Activated T-helper 1 cell treated with Interleukin-2 at 50 U/mL for 16 hours (primary cell): Measurements from ENCODE around the gene STARD9.

Experiments
- DNase-seq: peaks from one replicate; pipeline ENCODE4 v3.0.0-alpha.2; 2020; ENCODE audit warnings: low read depth

The STARD9 gene

DNA sequence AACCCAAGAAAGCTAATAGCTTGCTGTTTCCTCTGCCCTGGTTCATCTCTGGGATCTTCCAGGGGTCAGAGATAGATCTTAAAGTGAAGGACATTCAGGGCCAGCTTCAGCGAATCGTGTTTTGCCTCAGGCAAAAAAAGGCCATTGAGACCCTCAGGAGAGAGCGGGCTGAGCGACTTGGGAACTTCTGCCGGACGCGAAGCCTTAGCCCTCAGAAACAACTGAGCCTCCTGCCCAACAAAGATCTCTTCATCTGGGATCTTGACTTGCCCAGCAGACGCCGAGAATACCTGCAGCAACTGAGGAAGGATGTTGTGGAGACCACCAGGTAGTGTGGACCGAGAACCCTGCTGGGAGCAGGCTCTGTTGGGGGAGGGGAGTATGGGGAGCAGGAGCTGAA, 119.0 kb downstream of the STARD9 start:
- no peak for DNase-seq

DNA sequence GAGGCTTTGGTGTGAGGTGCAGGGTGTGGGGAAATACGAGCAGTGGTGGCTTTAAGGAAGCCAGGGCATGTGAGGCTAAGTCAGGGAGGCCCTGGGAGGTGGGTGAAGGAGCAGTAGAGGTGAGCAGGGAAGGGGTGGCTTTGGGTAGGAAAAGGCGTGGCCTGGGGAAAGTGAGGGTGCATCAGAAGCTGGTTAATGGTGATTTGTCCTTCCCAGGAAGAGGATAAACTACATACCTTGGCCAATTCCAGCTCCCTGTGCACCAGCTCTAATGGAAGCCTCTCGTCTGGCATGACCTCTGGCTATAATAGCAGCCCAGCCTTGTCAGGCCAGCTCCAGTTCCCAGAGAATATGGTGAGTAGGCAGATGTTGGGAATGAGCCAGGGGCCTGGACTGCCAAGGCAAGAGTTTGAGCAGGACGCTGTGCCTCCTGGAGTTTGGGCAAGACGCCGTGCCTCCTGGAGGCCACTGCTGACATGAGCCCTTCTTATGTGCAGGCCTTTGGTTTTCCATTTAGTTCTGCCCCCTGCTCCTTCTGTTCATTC, 120.2 kb downstream of the STARD9 start:
- DNase-seq, result no peak

DNA sequence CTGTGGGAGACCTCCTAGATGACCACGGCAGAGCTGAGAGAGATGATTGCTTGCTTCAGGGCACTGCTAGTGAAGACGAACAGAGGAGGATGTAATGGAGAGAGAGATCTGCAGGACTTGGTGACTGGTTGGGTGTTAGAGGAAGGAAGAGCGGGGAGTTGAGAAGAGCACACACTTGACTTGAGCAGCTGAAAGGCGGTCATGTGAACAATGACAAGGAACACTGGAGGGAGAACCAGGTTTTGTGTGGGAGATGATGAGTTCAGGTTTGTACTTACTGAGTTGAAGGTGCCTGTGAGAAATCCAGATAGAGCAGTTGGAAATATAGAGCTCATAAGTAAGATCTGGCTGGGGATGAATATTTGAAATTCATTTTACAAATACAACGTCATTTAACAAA, 121.2 kb downstream of the STARD9 start:
- DNase-seq, result no peak

DNA sequence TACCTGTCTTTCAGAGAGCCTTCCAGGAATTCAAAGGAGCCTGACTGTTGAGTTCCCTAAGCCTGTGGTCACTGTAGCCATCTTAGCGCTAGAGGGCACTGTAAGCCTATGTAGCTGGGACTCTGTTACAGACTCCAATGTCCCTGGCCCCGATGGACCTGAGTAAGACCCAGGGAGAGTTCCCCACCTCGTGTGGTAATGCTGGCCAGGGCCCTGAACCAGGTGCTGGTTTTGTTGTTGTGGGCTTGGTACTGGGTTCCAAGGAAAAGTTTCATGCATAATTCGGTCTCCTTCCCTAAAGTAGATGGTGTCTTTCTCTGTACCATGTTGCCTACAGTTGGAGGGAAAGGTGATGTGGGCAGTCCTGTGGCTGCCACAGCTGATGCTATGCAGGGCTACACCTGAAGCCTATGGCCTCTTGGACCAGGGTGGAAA, 129.1 kb downstream of the STARD9 start:
- peak; percentile 21 for DNase-seq

DNA sequence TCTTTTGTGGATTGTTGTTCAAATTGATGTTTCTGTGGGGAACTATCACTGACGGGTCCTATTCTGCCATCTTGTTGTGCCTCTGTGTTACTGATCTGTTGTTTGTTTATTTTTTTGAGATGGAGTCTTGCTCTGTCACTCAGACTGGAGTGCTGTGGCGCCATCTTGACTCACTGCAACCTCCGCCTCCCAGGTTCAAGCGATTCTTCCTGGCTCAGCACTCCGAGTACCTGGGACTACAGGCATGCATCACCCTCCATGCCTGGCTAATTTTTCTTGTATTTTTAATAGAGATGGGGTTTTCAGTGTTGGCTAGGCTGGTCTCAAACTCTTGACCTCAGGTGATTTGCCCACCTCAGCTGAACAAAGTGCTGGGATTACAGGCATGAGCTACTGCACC, 129.9 kb downstream of the STARD9 start:
- DNase-seq, result no peak

DNA sequence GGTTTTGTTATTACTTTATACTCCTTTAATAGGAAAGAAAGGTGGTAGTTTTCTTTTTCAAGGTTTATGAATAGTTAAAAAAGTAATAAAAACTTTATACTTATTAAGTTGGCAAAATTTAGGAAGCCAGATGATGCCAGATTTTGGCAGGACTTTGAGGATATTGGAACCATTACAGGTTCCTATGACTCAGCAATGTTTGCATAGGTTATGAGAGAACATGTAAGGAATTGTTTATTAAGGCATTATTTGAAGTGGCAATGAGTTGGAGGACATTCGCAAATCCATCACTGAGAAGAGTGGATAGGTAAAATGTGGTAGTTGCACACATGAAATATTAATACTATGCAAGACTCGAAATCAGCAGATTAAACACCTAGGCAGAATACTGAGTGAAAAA, 131.7 kb downstream of the STARD9 start:
- DNase-seq, result no peak

DNA sequence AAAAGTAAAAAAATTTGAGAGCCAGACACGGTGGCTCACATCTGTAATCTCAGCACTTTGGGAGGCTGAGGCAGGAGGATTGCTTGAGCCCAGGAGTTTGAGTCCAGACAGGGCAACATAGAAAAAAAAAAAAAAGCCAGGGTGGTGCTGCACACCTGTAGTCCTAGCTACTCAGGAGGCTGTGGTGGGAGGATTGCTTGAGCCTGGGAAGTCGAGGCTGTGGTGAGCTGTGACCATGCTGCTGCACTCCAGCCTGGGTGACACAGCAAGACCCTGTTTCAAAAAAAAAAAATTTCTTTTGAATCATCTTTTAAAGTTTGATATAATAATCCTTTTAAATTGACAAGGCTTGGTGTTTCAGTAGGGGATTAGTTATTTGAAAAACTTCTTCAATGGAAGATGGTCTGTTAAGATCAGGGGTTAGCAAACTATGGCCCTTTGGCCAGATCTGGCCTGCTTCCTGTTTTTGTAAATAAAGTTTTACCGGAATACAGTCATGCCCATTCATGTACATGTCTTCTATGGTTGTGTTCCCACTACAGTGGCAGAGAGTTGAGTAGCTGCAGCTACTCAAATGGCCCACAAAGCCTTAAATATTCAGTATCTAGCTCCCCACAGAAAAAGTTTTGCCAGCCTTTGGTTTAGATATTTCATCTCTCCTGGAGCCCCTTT, 132.6 kb downstream of the STARD9 start:
- no peak for DNase-seq

DNA sequence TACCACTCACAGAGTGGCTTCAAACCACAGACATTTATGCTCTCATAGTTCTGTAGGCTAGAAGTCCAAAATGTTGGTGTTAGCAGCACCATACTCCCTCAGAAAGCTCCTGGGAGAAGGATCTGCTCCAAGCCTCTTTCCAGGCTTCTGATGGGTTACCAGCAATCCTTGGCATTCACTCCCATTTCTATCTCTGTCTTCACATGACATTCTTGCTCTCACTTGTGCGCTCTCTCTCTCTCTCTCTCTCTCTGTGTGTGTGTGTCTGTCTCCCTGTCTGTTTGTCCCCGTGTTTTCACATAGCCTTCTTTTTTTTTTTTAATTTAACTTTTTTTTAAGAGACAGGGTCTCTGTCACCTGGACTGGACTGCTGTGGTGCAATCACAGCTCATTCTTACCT, 135.3 kb downstream of the STARD9 start:
- no peak for DNase-seq

DNA sequence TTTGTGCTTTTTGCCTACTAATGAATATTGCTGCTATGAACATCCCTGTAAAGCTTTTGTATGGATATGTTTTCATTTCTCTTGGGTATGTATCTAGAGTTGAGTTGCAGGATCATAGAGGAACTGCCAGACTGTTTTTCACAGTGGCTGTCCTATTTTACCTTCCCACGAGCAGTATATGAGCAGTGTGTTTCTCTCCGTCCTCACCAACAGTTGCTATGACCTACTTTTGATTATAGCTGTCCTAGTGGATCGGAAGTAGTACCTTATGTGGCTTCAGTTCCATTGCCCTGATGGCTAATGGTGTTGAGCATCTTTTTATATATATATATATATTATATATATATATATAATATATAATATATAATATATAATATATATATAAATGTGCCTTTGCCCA, 136.3 kb downstream of the STARD9 start:
- DNase-seq, result no peak

DNA sequence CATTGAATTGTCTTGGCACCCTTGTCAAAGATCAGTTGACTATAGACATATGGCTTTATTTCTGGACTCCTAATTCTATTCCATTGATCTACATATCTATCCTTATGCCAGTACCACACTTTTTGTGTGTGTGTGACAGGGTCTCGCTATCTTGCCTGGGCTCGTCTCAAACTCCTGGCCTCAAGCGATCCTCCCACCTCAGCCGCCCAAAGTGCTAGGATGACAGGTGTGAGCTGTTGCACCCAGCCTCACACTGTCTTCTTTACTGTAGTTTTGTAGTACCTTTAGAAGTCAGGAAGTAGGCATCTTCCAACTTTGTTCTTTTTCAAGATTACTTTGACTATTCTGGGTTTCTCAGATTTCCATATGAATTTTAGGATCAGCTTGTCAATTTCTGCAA, 137.2 kb downstream of the STARD9 start:
- DNase-seq, result no peak

DNA sequence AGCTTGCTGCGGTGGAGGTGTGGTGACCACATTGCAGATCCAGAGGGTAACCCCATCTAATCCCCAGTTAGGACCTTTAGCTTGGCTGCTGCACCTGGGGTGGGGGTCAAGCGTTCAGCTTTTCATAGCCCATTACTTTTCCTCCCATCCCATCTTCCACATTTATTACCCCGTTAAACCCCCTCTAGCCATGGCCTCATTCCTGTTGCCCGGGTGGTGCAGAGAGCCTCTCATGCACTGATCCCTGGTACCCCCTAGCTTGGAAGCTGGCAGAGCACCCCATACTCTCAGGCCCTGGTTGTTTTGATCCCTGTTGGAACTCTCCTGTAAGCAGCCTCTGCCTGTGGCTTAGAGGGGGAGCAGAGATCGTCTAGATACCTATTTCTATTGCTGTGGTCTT, 140.7 kb downstream of the STARD9 start:
- no peak for DNase-seq

DNA sequence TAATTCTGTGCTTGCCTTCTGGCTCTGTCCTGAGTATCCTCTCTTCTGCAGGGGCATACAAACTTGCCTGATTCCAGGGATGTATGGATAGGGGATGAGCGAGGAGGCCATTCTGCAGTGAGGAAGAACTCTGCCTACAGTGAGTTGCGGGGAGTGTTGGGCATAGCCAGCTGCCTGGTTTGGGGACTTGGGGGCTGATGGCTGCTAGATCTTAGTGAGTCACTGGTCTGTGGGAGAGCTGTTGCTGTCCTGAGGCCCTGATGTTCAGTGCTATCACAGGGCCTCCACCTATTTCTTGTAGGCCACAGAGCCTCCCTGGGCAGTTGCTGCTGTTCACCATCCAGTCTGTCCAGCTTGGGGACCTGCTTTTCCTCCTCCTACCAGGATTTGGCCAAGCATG, 141.2 kb downstream of the STARD9 start:
- DNase-seq, result no peak

DNA sequence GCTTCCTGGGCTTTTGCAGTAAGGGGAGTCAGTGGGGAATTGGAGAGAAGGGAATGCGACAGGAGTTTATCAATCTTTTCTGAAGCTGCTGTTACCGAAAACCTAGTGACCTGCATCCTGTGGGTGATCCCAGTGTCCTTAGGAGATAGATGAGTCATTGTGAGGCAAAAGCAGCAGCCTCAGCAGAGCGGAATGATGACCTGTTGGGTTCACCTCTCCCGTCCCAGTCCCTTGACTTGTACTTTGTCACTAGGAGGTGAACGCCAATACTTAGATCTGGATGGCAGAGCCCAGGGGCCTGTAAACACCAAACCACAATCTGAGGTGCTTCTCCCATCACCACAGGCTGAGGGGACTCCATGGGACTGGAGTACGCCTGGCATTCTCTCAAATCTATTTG, 143.6 kb downstream of the STARD9 start:
- no peak for DNase-seq

DNA sequence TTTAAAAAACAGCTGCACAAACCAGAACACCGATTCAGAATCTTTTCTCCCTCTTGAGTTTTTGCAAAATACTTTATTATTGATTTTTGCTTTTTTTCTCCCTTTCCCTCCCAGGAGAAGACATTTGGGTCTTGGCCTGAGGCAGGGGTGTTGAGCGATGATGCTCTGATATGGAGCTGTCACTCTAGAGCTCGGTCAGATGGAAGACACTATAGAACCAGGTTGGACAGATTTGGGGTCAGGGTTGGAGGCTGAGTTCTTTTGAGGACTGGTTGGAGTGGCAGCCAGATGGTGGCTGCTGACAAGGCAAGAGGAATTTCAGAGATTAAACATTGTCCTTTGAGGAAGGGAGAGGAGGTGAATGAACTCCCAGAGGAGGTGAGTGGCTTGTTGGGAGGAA, 144.7 kb downstream of the STARD9 start:
- DNase-seq, result no peak

DNA sequence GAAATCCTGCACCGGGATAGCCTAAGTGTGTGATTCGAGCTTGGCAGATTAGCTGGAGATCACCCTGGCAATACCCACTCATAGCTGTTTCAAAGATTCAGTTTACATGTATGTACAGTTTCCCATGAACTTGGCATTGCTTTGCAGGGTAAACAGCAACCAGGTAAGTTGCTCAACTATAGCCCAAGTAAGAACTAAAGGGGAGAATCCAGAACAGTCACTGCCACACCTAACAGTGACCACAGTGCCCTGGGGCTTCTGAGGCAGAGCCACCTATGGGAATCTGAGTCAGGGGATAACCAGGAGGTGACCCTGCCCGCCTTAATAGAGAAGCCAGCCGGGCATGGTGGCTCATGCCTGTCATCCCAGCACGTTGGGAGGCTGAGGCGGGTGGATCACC, 145.6 kb downstream of the STARD9 start:
- DNase-seq, result no peak

DNA sequence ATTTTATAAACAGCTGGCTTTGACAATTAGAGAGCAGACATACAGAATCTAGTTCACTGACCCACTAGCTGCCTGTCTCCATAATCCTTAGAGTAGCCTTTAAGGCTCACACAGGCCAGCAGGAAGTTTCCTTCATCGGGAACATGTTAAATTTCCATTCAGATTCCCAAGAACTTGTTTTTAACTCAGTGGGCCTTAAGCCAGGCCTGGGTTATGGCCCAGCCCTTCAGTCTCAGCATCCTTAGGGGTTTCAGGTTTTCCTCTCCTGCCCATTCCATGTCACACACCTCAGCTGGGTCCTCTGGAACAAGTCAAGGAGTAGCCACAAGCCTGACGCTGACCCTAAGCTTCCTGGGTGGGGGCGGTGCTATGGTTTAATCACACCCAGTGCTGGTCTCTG, 146.5 kb downstream of the STARD9 start:
- DNase-seq, result no peak

DNA sequence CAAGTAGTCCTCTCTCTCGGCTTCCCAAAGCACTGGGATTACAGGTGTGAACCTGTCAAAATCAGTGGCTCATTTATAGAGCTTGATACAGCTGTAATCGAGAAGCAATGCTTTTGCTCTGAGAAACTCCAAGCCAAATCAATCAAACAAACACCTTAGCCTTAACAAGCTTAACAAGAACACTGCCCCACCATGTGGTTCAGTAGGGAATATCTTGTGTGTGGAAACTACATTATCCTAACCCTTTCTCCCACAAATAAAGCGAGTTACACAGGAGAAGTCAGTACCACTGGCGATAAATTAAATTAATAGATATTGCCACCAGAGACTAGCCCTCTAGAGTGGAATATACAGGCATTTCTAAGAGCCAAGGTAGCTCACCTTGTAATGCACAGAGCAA, 147.7 kb downstream of the STARD9 start:
- DNase-seq, result no peak

DNA sequence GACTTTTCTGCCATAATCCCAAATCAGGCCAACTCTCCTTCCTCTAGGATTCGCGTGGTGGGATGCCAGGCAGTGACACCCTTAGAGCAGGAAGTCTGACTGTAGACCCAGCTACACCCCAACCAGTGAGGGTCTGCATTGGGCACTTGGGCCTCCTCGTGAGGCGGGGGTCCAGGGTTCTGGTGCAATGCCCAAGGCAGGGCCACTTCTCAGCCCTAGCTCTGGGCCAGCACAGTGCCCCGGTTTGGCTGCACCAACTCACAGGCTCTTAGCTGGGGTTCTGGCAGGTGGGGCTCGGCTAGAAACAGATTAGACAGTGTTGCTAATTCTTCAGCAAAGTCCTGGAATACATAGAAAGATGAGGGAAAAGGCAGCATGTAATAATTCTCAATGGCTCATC, 148.9 kb downstream of the STARD9 start:
- DNase-seq, result no peak

DNA sequence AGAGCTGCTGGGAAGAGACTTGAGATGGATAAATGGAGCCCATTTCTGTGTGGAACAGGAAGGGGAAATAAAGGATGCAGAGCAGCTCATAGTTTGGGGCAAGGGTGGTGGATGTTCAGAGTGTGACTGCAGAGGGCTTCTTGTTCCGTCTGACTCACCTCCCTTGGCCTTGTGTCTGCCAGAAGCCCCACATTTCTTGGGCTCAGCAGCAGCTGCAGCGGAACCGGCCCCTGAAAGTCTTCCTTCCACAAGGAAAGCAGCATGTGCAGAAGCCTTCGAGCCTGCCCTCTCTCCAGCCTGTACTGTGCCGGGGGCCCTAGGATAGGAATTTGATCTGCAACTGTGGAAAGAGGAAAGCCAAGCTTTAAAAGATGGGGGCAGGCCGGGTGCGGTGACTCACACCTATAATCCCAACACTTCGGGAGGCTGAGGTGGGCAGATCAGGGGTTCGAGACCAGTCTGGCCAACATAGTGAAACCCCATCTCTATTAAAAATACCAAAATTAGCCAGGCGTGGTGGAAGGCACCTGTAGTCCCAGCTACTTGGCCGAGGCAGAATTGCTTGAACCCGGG, 150.0 kb downstream of the STARD9 start:
- no peak for DNase-seq

DNA sequence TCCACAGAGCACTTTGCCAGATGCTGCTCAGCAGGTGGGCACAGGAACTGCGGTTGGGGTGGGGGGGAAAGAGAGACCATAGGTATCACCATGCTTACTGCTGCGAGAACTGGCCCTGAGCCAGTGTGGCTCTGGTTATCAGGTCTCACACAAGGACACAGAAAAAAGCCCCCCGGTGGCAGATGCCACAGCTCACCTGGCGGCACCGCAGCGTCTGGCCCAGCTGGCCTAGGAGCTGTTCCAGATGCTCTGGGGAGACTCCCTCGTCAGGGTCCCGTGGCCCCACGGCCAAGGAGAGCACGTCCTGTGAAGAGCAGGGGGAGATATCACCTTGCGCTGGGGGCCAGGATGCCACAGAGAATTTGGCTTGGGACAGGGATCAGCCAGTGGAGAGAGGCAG, 150.7 kb downstream of the STARD9 start:
- no peak for DNase-seq

DNA sequence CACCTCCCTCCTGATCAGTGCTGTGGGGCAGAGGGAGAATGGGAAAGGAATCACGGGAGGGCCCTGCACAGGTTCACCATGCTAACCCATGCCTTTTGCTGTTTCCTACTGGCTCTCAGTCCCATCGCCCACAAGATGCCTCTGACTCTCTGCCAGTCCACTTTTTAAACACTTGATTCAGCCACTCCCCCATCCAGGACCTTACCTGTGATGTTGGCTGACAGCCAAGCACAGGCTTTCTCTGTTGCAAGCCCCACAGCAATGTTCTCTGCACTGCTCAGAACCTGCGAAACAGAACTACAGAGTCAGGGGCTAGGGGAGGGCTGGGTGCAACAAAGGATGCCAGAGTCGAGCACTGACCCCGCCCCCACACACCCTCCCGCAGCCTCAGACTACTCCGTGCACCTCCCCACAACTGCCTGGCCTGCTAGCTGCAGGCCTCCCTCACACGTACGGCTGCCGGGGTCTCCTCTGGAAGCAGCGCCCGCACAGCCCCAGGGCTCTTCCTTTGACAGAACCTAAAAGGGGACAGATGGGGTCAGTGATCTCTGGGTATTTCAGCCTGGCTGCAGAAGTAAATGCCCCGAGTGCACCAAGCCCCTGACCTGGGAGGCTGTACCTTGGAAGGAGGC, 152.5 kb downstream of the STARD9 start:
- DNase-seq, result no peak

DNA sequence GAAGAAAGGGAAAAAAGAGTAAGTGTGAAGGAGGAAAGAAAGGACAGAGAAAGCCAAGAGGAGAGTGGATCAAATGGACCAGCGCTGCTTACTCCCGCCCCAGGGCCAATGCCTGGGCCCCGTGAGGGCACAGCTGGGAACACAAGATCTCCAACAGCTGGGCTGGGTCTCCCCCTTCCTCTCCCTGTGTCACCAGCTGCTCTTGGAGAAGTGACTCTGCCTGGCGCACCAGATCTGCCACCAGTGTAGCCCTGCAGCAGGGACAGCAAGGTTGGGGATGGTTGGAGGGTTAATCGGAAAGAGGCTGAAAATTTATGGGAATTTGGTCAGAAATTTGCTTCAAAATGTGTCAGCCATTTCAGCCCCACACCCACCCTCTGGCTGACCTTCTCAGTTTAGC, 153.2 kb downstream of the STARD9 start:
- DNase-seq, result no peak

DNA sequence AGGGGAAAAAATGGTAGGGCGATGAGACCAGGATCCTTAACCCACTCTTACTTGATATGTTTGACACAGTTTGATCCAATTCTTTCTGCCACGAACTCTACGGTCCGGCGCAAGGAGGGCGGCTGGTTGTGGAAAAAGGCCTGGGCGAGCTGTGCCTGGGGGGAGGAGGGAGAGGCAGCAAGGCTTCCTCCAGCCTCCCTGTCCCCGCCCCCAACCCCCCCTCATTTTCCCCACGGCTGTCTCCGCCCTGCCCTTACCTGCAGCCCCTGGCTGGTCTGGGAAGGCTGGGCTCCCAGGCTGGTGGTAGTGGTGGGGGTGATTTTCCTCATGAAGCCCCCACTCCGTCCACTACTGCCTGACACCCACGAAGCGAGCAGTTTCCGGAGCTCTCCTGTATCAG, 153.6 kb downstream of the STARD9 start:
- DNase-seq, result no peak

DNA sequence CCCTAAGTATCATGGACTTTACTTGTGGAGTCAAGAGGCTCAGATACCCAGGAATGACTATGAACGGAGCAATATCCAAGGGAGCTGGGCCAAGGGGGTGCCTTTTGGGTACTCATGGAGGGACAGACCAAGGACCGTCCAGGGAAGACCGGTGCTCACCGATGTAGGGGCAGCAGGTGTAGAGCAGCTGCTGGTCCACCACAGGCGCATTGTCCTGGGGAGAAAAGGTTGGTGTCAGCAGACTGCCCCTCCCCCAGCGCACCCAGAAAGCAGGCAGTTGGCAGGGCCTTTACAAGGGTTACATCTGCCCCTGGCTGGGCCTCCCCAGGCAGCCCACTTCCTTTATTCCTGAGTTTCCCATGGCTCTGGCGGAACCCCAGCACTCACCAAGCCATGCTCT, 154.0 kb downstream of the STARD9 start:
- no peak for DNase-seq
